Liver (tissue), 9 donors: ENCODE measurements around the gene PRPF6. TPM values are rescaled to one million over a fixed set of nuclear protein-coding genes. Genes with fewer than 3 reads are reported as not detected.

Experiments used
- DNase-seq: peaks from one replicate; pipeline ENCODE4 v3.0.0-alpha.2; 2017; ENCODE audit warnings: low spot score
- H3K27ac ChIP-seq, 2 donors: one replicate each; pipeline ENCODE4 v1.7.0; 2013; ENCODE audit warnings: inconsistent platforms in 2 of 2, low read length in 2 of 2, control low read depth in 1 of 2, low read depth in 1 of 2, mild to moderate bottlenecking in 1 of 2
- H3K27me3 ChIP-seq, 4 donors: one replicate each; pipeline versions ENCODE4 v1.6.1 to v1.7.0; 2013; ENCODE audit warnings: low read length in 3 of 4, inconsistent platforms in 1 of 4, mild to moderate bottlenecking in 1 of 4, moderate library complexity in 1 of 4; ENCODE audit not compliant: control insufficient read depth in 4 of 4, insufficient read depth in 4 of 4
- H3K36me3 ChIP-seq, 4 donors: one replicate each; pipeline versions ENCODE4 v1.6.1 to v1.7.0; 2013; ENCODE audit warnings: low read length in 3 of 4, mild to moderate bottlenecking in 3 of 4, low read depth in 1 of 4, moderate library complexity in 1 of 4; ENCODE audit not compliant: control insufficient read depth in 4 of 4, insufficient read depth in 3 of 4
- H3K4me1 ChIP-seq, 4 donors: one replicate each; pipeline versions ENCODE4 v1.6.1 to v1.7.0; 2013; ENCODE audit warnings: low read length in 3 of 4, mild to moderate bottlenecking in 3 of 4, moderate library complexity in 1 of 4; ENCODE audit not compliant: control insufficient read depth in 4 of 4, insufficient read depth in 4 of 4
- H3K4me3 ChIP-seq, 3 donors: one replicate each; pipeline versions ENCODE4 v1.6.1 to v1.7.0; 2013; ENCODE audit warnings: low read length in 3 of 3, control low read depth in 1 of 3, low read depth in 1 of 3, mild to moderate bottlenecking in 1 of 3
- H3K9ac ChIP-seq, 2 donors: one replicate each; pipeline ENCODE4 v1.7.0; 2013; ENCODE audit warnings: low read length in 2 of 2, mild to moderate bottlenecking in 2 of 2, moderate library complexity in 2 of 2, control low read depth in 1 of 2, low read depth in 1 of 2
- H3K9me3 ChIP-seq, 4 donors: one replicate each; pipeline versions ENCODE4 v1.6.1 to v1.7.0; 2013; ENCODE audit warnings: low read length in 3 of 4; ENCODE audit not compliant: control insufficient read depth in 4 of 4
- EGR1 ChIP-seq, 2 donors: IDR thresholded peaks; 2 replicates each; pipeline ENCODE4 v1.6.1; 2016 to 2018; ENCODE audit warnings: antibody characterized with exemption in 2 of 2, low read depth in 2 of 2
- FOXA2 ChIP-seq: IDR thresholded peaks from 2 replicates; pipeline ENCODE4 v1.6.1; 2016; ENCODE audit warnings: antibody characterized with exemption
- GABPA ChIP-seq, 2 donors: IDR thresholded peaks in 1 of 2; conservative IDR thresholded peaks in 1 of 2; 2 replicates each; pipeline ENCODE4 v1.6.1; 2016; ENCODE audit warnings: antibody characterized with exemption in 2 of 2, mild to moderate bottlenecking in 1 of 2, moderate library complexity in 1 of 2
- JUND ChIP-seq, 2 donors: IDR thresholded peaks; 2 replicates each; pipeline ENCODE4 v1.6.1; 2016; ENCODE audit warnings: antibody characterized with exemption in 2 of 2
- NR2F2 ChIP-seq: IDR thresholded peaks from 2 replicates; pipeline ENCODE4 v1.6.1; 2016; ENCODE audit warnings: antibody characterized with exemption
- RXRA ChIP-seq, 2 donors: IDR thresholded peaks; 2 replicates each; pipeline ENCODE4 v1.6.1; 2017 to 2018; ENCODE audit warnings: antibody characterized with exemption in 2 of 2, mild to moderate bottlenecking in 1 of 2
- SP1 ChIP-seq: IDR thresholded peaks from 2 replicates; pipeline ENCODE4 v1.6.1; 2018; ENCODE audit warnings: antibody characterized with exemption, mild to moderate bottlenecking
- TAF1 ChIP-seq: conservative IDR thresholded peaks from 2 replicates; pipeline ENCODE4 v1.6.1; 2016; ENCODE audit warnings: antibody characterized with exemption, mild to moderate bottlenecking
- YY1 ChIP-seq: IDR thresholded peaks from 2 replicates; pipeline ENCODE4 v1.6.1; 2016; ENCODE audit warnings: antibody characterized with exemption, mild to moderate bottlenecking
- WGBS: extraction: QIAGEN DNeasy Blood & Tissue Kit; methylation state at CpG from one replicate; pipeline ENCODE4 v1.1.7; 2013; 5-methylcytosine and 5-hydroxymethylcytosine counted together
- polyA plus RNA-seq, 2 donors: library from polyadenylated mRNA; stranded (reverse) in 1 of 2; unstranded in 1 of 2; fragments of 200-250 nt in 1 of 2; fragments of >200 nt in 1 of 2; fragmentation: Nextera tagmentation in 1 of 2; extraction: Ambion mirVana in 1 of 2; gene quantifications; one replicate each; pipeline versions ENCODE4 v1.2.1 to v1.2.3, GENCODE V29; 2013 to 2015
- total RNA-seq, 2 donors: library from RNA; depleted of rRNA; stranded (reverse); fragments of >200 nt; gene quantifications; one replicate each; pipeline ENCODE4 v1.2.3, GENCODE V29; 2014
- TF ChIP-seq, protein P1 (sequence below): IDR thresholded peaks from 2 replicates; pipeline ENCODE4 v1.6.1; 2016; ENCODE audit warnings: antibody characterized with exemption, mild to moderate bottlenecking
- TF ChIP-seq, protein P2 (sequence below): fragments of 150-350 bp; IDR thresholded peaks from 2 replicates; pipeline ENCODE4 v1.5.1; 2017; ENCODE audit warnings: improper control_type of control experiment, low read depth, low read length; ENCODE audit not compliant: missing input control
- TF ChIP-seq, protein P3 (sequence below): IDR thresholded peaks from 2 replicates; pipeline ENCODE4 v1.6.1; 2016; ENCODE audit warnings: antibody characterized with exemption
- TF ChIP-seq, protein P4 (sequence below): IDR thresholded peaks from 2 replicates; pipeline ENCODE4 v1.6.1; 2016; ENCODE audit warnings: antibody characterized with exemption
- donor health status: healthy.
- donor health status: healthy.
- donor health status: healthy.
- donor health status: healthy.
- donor health status: healthy.

Gene PRPF6
- total and polyA plus RNA-seq, 4 donors: 16.3 to 24.9 (median 23.1) TPM

DNA sequence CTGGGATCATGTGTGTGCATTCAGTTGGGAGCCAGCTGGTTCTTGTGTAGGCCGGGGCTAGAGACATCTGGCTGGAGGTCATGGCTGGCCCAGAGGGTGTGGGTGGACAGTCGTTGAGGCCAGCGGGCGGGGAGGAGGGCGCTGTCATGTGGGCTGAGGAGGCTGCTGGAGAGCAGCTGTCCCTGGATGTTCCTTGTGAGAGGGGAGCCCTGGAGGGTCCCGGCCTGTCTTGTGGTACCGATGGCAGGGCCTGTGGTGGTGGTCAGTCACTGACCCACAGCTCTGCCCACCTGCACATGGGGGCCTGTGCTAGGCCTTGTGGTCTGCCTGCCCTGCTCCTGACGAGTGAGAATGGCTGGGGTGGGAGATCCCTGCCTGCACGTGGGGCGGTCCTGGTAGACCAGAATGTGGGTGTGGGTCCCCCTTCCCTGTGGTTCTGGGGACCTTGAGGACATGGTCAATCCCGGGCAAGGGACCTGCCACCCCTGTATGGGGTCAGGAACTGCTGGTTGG lies 53.1 kb downstream of the PRPF6 start:
- TF ChIP-seq NR2F2: no peak
- H3K36me3 ChIP-seq: peaks cover 8 to 48% (median 19%) of the 10 kb centered on the region in 4 donors
- 80% methylated on average over 11 of the region's 11 CpGs for WGBS
- no peak overlapping the region for H3K9ac ChIP-seq
- H3K4me3 ChIP-seq: no peak overlapping the region
- H3K27ac ChIP-seq: no peak overlapping the region
- no peaks in the 10 kb centered on the region for H3K27me3 ChIP-seq
- peaks cover 0 to 14% (median 8%) of the 10 kb centered on the region in 4 donors for H3K4me1 ChIP-seq
- H3K9me3 ChIP-seq: no peaks in the 10 kb centered on the region
- DNase-seq: no peak

DNA sequence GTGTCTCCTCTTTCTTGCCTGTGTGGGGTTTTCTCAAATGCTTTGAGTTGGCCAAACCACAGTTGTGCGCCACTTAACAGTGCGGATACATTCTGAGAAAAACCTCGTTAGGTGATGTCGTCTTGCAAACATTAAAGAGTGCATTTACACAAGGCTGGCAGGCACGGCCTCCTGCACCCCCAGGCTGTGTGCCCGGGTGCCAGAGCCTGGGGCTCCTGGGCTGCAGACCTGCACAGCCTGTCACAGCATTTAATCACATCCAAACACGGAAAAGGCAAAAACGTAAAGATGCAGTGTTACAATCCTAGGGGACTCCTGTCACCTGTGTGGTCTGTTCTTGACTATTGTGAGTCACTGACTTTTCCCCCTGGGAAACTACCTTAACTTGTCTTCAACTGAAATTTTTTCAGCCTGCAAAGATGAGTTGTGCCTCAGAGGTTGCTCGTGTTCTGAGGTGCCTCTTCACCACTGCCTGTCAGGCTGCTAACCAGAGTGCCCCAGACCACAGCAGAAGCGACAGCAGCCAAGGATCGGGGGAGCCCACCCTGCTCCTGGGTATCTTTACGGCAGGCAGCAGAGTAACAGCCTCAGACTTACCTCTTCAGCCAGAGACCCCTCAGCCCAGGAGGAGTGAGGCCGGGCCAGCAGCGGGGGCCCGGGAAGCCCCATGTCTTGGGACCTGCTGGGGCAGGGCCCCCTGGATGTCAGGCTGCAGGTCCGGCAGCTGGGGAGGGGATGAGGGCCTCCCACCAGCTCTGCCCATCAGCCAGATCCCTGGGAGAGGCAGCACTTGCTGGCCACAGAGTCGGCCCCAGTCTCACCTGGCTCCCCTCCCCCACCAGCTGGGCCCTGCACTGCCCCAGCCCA lies 54.4 kb downstream of the PRPF6 start:
- Histone ChIP-seq H3K36me3 (peaks cover 5 to 35% (median 13%) of the 10 kb centered on the region in 4 donors), H3K9ac (no peak overlapping the region)
- DNase-seq: no peak

DNA sequence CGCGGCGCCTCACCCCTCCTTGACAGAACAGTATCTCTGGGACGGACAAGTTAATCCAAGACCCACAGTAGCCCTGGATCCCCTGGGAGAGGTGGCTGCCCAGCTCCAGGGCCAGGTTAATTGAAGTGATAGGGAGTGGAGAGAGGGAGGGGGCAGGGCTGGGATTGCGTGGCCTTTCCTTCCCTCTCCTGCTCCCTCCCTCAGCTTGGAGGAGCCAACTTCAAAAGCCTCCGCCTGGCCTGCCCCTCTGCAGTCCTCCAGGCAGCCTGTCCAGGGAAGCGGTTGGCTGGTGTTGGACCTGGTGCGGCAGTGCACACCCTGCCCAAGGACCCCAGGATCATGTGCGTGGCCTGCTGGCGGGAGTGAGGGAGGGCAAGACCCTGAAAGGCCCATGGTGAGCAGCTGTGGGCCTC lies 55.0 kb downstream of the PRPF6 start, which contains the start of gene C20orf204:
Gene C20orf204 (plus strand): TSS at position 250 of the 413 bp plus-strand sequence. CDS start 142 bp downstream, at position 392.
- 80% methylated on average over 10 of the region's 10 CpGs for WGBS
- no peak for DNase-seq
- peaks cover 0 to 3% (median 0%) of the 10 kb centered on the region in 4 donors for H3K27me3 ChIP-seq
- no peaks in the 10 kb centered on the region for H3K9me3 ChIP-seq
- no peak within 1 kb of the TSS for H3K9ac ChIP-seq
- peaks cover 4 to 19% (median 11%) of the 10 kb centered on the region in 4 donors for H3K4me1 ChIP-seq
- H3K4me3 ChIP-seq: no peak within 1 kb of the TSS
- H3K27ac ChIP-seq: no peak within 1 kb of the TSS
- peaks cover 5 to 29% (median 13%) of the 10 kb centered on the region in 4 donors for H3K36me3 ChIP-seq
- TF ChIP-seq, protein P1, sequence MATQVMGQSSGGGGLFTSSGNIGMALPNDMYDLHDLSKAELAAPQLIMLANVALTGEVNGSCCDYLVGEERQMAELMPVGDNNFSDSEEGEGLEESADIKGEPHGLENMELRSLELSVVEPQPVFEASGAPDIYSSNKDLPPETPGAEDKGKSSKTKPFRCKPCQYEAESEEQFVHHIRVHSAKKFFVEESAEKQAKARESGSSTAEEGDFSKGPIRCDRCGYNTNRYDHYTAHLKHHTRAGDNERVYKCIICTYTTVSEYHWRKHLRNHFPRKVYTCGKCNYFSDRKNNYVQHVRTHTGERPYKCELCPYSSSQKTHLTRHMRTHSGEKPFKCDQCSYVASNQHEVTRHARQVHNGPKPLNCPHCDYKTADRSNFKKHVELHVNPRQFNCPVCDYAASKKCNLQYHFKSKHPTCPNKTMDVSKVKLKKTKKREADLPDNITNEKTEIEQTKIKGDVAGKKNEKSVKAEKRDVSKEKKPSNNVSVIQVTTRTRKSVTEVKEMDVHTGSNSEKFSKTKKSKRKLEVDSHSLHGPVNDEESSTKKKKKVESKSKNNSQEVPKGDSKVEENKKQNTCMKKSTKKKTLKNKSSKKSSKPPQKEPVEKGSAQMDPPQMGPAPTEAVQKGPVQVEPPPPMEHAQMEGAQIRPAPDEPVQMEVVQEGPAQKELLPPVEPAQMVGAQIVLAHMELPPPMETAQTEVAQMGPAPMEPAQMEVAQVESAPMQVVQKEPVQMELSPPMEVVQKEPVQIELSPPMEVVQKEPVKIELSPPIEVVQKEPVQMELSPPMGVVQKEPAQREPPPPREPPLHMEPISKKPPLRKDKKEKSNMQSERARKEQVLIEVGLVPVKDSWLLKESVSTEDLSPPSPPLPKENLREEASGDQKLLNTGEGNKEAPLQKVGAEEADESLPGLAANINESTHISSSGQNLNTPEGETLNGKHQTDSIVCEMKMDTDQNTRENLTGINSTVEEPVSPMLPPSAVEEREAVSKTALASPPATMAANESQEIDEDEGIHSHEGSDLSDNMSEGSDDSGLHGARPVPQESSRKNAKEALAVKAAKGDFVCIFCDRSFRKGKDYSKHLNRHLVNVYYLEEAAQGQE: no peak
- TF ChIP-seq SP1: no peak
- TF ChIP-seq FOXA2: no peak
- no peak for TF ChIP-seq RXRA (IDR thresholded peaks at IDR 0.05)
- TF ChIP-seq YY1: no peak
- TF ChIP-seq, protein P2, sequence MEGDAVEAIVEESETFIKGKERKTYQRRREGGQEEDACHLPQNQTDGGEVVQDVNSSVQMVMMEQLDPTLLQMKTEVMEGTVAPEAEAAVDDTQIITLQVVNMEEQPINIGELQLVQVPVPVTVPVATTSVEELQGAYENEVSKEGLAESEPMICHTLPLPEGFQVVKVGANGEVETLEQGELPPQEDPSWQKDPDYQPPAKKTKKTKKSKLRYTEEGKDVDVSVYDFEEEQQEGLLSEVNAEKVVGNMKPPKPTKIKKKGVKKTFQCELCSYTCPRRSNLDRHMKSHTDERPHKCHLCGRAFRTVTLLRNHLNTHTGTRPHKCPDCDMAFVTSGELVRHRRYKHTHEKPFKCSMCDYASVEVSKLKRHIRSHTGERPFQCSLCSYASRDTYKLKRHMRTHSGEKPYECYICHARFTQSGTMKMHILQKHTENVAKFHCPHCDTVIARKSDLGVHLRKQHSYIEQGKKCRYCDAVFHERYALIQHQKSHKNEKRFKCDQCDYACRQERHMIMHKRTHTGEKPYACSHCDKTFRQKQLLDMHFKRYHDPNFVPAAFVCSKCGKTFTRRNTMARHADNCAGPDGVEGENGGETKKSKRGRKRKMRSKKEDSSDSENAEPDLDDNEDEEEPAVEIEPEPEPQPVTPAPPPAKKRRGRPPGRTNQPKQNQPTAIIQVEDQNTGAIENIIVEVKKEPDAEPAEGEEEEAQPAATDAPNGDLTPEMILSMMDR: no peak
- TF ChIP-seq, protein P3, sequence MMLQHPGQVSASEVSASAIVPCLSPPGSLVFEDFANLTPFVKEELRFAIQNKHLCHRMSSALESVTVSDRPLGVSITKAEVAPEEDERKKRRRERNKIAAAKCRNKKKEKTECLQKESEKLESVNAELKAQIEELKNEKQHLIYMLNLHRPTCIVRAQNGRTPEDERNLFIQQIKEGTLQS: no peak
- no peak for TF ChIP-seq JUND (IDR thresholded peaks at IDR 0.05)
- TF ChIP-seq GABPA (IDR thresholded peaks at IDR 0.05 in 1 of 2, conservative IDR thresholded peaks at IDR 0.05 in 1 of 2): no peak
- TF ChIP-seq TAF1: no peak
- TF ChIP-seq EGR1 (IDR thresholded peaks at IDR 0.05; ENCODE audit: low read depth in 2 of 2): no peak

More for the DNA sequence above, 54.4 kb downstream of the PRPF6 start:
- Histone ChIP-seq H3K9me3 (no peaks in the 10 kb centered on the region), H3K4me3 (no peak overlapping the region), H3K4me1 (peaks cover 4 to 19% (median 11%) of the 10 kb centered on the region in 4 donors), H3K27me3 (peaks cover 0 to 3% (median 0%) of the 10 kb centered on the region in 4 donors), H3K27ac (no peak overlapping the region)
- WGBS: 87% methylated on average over 17 of the region's 17 CpGs
- TF ChIP-seq, protein P4, sequence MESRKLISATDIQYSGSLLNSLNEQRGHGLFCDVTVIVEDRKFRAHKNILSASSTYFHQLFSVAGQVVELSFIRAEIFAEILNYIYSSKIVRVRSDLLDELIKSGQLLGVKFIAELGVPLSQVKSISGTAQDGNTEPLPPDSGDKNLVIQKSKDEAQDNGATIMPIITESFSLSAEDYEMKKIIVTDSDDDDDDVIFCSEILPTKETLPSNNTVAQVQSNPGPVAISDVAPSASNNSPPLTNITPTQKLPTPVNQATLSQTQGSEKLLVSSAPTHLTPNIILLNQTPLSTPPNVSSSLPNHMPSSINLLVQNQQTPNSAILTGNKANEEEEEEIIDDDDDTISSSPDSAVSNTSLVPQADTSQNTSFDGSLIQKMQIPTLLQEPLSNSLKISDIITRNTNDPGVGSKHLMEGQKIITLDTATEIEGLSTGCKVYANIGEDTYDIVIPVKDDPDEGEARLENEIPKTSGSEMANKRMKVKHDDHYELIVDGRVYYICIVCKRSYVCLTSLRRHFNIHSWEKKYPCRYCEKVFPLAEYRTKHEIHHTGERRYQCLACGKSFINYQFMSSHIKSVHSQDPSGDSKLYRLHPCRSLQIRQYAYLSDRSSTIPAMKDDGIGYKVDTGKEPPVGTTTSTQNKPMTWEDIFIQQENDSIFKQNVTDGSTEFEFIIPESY: no peak
- TF ChIP-seq, protein P2: no peak
